Measurements from ENCODE around the gene GALNT16. TPM values are rescaled to one million over a fixed set of nuclear protein-coding genes. Genes with fewer than 3 reads are reported as not detected.

Gene GALNT16
- total RNA-seq, 4 donors from 2014 or later = 0.72 to 8.2 (median 2.9) TPM

DNA sequence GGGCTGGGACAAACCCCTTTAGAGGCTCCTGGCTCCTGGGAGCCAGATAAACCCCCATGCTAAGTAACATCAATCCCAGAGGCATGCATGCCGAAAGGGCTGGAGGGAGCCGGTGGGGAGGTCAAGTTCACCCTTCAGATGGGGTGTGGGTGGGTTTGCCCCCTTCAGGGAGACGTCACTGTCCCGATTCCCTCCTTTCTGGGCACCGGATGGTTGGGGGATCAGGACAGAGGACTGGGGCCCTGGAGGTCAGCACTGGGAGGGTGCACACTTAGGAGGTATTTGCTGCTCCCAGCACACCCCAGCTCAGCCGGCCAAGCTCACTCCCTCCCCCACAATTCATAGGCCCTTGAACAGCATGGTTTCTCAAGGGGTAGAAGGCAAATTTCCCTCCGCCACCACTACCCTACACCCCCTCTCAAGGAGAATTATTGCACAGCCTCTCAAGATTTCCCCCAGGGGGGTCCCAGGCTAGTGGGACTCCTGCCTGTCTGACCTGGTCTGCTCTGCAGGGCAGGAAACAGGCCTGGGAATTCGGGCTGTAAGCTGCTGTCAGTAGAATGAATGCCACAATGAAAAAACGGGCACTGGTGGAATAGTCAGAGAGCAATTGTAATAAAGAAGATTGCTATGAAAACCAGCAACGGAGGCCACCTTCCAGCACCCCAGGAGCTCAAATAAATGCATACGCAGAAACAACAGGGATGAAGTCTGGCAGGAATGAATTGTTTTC, 63.5 kb downstream of the GALNT16 start:
- peak in 1 of 2 donors; percentile 70 for DNase-seq (ENCODE audit: low spot score in 2 of 2)
- intact Hi-C loops (cut with DNase I; ENCODE audit: low total_unique reads) = no loop called here
- WGBS, 2 donors = 89 to 90% methylated on average over 11 of the region's 11 CpGs
- TF ChIP-seq, protein P1, sequence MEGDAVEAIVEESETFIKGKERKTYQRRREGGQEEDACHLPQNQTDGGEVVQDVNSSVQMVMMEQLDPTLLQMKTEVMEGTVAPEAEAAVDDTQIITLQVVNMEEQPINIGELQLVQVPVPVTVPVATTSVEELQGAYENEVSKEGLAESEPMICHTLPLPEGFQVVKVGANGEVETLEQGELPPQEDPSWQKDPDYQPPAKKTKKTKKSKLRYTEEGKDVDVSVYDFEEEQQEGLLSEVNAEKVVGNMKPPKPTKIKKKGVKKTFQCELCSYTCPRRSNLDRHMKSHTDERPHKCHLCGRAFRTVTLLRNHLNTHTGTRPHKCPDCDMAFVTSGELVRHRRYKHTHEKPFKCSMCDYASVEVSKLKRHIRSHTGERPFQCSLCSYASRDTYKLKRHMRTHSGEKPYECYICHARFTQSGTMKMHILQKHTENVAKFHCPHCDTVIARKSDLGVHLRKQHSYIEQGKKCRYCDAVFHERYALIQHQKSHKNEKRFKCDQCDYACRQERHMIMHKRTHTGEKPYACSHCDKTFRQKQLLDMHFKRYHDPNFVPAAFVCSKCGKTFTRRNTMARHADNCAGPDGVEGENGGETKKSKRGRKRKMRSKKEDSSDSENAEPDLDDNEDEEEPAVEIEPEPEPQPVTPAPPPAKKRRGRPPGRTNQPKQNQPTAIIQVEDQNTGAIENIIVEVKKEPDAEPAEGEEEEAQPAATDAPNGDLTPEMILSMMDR (IDR thresholded peaks at IDR 0.05) = no peak
- TF ChIP-seq POLR2A (IDR thresholded peaks at IDR 0.05) = no peak
- H3K4me3 ChIP-seq (ENCODE audit: low read depth, poor library complexity, severe bottlenecking) = no peak overlapping the region

DNA sequence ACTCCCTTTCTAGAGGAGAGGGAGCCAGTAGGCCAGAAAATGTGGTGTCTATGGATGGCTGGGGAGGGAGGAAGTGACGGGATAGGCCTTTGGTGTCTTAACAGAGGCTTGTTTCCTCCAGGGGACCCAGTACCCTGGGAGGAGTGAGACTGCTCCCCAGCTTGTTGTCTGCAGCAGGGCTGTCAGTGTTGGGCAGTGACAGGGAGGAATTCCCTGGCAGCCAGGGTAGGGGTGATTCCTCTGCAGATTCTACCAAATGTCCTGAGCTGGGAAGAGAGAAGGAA, 64.0 kb downstream of the GALNT16 start:
- TF ChIP-seq POLR2A (IDR thresholded peaks at IDR 0.05) = no peak
- TF ChIP-seq, protein P1 (IDR thresholded peaks at IDR 0.05) = no peak
- H3K4me3 ChIP-seq (ENCODE audit: low read depth, poor library complexity, severe bottlenecking) = no peak overlapping the region
- WGBS, 2 donors = 89 to 95% methylated on average over 1 of the region's 1 CpG
- intact Hi-C loops (cut with DNase I; ENCODE audit: low total_unique reads) = no loop called here
- DNase-seq (ENCODE audit: low spot score in 2 of 2) = no peak

DNA sequence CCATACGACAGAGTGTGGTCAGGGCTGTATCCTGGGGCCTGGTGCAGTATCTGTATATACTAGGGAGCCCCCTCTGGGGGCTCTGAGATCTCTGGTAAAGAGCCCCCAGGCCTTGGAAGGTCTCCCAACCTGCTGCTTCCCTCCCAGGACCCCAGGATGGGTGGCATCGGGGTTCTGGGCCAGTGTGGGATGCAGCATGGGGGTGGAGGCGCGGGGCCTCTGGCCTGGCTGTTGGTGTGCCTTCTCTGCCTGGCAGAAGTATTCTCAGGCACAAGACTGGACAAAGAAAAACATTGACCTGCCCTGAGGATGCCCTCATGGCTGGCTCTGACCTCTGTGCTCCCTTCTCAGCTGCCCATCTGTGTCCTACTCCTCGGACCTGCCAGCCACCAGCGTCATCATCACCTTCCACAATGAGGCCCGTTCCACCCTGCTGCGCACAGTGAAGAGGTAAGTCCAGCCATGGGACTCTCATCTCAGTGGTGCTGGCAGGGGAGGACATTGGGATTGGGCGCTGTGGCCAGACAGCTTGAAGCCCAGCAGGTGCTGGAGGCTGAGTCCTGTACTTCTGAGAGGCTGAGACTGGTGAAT, 64.5 kb downstream of the GALNT16 start:
- WGBS, 2 donors = 92 to 99% methylated on average over 9 of the region's 9 CpGs
- no peak for TF ChIP-seq POLR2A (IDR thresholded peaks at IDR 0.05)
- TF ChIP-seq, protein P1 (IDR thresholded peaks at IDR 0.05) = no peak
- intact Hi-C loops (cut with DNase I; ENCODE audit: low total_unique reads) = no loop called here
- DNase-seq (ENCODE audit: low spot score in 2 of 2) = peak in 1 of 2 donors; percentile 80
- no peak overlapping the region for H3K4me3 ChIP-seq (ENCODE audit: low read depth, poor library complexity, severe bottlenecking)

DNA sequence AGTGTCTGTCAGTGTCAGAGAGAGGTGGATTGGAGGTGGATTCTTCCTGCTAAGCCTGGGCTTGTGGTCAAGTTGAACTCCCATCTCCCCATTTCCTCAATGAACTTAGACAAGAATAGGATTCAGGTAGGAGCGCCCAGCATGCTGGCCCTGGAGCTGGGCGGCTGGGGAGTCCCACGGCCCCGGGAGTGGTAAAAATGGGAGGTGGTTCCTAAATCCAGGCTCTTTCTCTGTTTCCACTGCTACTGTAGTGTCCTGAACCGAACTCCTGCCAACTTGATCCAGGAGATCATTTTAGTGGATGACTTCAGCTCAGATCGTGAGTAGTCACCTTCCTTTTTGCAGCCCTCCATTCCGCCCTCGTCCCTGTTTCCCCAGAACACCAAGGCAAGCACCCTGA, 65.1 kb downstream of the GALNT16 start:
- no peak overlapping the region for H3K4me3 ChIP-seq (ENCODE audit: low read depth, poor library complexity, severe bottlenecking)
- DNase-seq (ENCODE audit: low spot score in 2 of 2) = no peak
- WGBS, 2 donors = 93 to 95% methylated on average over 8 of the region's 8 CpGs
- TF ChIP-seq POLR2A (IDR thresholded peaks at IDR 0.05) = no peak
- TF ChIP-seq, protein P1 (IDR thresholded peaks at IDR 0.05) = no peak
- intact Hi-C loops (cut with DNase I; ENCODE audit: low total_unique reads) = no loop called here

DNA sequence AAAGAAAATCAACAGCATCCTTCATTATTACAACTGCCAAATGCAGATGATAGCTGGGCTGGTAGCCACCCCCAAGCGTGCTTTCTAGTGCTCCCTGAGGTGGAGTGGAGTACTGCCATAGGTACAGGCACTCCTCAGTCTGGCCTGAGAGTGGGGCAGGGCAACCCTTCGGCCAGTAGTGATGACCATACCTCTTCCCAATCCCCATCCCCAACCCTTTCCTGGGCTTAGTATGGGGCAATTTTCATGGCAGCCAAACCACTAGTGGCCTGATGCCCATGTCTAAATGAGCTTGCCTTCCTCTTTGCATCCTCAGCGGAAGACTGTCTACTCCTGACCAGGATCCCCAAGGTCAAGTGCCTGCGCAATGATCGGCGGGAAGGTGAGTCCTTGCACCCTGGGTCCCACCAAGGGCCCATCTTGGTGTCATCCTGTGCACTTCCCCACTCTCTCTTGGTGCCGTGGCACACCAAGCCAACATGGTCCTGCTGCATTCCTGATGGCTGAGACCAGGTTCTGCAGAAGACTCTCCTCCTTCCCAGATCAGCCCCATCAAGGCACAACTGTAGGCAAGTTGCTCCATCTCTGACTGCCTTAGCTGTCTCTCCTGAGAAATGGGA, 65.8 kb downstream of the GALNT16 start:
- TF ChIP-seq POLR2A (IDR thresholded peaks at IDR 0.05) = no peak
- TF ChIP-seq, protein P1 (IDR thresholded peaks at IDR 0.05) = no peak
- peak in 1 of 2 donors; percentile 70 for DNase-seq (ENCODE audit: low spot score in 2 of 2)
- intact Hi-C loops (cut with DNase I; ENCODE audit: low total_unique reads) = no loop called here
- 96 to 97% methylated on average over 7 of the region's 7 CpGs for WGBS, 2 donors
- no peak overlapping the region for H3K4me3 ChIP-seq (ENCODE audit: low read depth, poor library complexity, severe bottlenecking)
